Measurements from ENCODE around the gene ILDR1. TPM values are rescaled to one million over a fixed set of nuclear protein-coding genes. Genes with fewer than 3 reads are reported as not detected.
A peak's percentile ranks its signal among the peaks of the same experiment; 100 is the strongest.

ILDR1 gene
- total and polyA plus RNA-seq, 2 experiments from 2014 or later: 1.5 to 1.8 TPM

DNA sequence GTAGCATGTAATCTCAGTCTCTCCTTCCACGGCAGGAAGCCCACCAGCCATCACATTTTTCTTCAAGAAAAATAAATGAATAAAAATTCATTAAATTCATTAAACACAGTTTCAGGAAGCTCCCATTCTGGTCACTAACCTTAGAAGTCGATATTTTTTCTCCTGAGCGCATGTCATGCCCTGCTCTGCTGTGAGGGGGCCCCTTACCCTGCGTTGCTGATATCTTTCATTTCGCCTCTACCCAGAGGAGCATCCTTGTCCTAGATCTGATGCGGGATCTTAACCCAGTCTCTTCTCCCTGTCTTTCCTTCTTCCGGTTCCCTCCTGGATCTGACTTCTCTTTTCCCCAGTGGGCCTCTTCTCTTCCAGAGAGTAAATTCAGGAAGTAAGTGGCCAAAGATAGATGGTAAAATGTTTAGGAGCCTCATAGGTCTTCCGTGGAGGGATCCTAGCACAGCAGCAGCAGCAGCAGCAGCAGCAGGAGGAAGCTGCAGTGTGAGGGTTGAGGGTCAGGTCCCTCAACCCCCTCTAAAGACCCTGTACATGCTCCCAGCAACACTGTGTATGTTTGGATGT, 1.4 kb upstream of the ILDR1 start:
- WGBS (ENCODE audit: low lambda C conversion rate, missing lambda C conversion rate): 75% methylated on average over 8 of the region's 8 CpGs
- Histone ChIP-seq H3K27me3 (peaks cover 18% of the 10 kb centered on the region), H3K4me1 (ENCODE audit: insufficient read depth) (no peaks in the 10 kb centered on the region), H3K4me2 (no peak overlapping the region), H3K9me2 (replicated peaks; ENCODE audit: insufficient read depth) (no peaks in the 10 kb centered on the region), H3K9me3 (ENCODE audit: low read depth) (no peaks in the 10 kb centered on the region), H2AFZ (no peak overlapping the region), H4K20me1 (ENCODE audit: insufficient read depth, poor library complexity, severe bottlenecking) (no peaks in the 10 kb centered on the region), H3K79me2 (no peaks in the 10 kb centered on the region), H3K36me3 (replicated peaks; ENCODE audit: insufficient read depth, low read depth) (no peaks in the 10 kb centered on the region), H3K4me3 (no peak overlapping the region), H3K27ac (no peak overlapping the region)
- TF ChIP-seq, protein P1, sequence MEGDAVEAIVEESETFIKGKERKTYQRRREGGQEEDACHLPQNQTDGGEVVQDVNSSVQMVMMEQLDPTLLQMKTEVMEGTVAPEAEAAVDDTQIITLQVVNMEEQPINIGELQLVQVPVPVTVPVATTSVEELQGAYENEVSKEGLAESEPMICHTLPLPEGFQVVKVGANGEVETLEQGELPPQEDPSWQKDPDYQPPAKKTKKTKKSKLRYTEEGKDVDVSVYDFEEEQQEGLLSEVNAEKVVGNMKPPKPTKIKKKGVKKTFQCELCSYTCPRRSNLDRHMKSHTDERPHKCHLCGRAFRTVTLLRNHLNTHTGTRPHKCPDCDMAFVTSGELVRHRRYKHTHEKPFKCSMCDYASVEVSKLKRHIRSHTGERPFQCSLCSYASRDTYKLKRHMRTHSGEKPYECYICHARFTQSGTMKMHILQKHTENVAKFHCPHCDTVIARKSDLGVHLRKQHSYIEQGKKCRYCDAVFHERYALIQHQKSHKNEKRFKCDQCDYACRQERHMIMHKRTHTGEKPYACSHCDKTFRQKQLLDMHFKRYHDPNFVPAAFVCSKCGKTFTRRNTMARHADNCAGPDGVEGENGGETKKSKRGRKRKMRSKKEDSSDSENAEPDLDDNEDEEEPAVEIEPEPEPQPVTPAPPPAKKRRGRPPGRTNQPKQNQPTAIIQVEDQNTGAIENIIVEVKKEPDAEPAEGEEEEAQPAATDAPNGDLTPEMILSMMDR (IDR thresholded peaks at IDR 0.05; ENCODE audit: poor library complexity): no peak
- TF ChIP-seq EZH2phosphoT487 (IDR thresholded peaks at IDR 0.05; ENCODE audit: low read depth, severe bottlenecking, unreplicated experiment) (no peak), EZH2 (IDR thresholded peaks at IDR 0.05; ENCODE audit: borderline replicate concordance) (no peak)
- DNase-seq (ENCODE audit: low spot score): no peak

DNA sequence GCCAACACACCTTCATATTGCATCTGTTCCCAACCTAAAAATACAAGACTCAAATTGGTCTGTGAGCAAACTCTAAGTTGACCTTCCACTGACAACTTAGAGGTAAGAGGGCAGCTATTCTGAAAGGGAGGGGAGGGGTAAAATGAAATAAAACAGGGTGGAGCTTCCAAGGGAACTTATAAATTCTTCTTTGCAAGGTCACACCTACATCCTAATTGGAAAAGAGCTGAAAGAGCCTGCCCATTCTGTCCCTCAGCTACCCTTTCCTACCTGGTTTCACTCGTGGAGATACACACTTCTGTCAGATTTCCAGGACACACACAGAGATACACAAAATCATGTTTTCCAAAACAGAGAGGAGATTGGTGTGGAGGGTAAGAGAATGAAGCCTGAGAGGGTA, 1.0 kb downstream of the ILDR1 start:
- no peak overlapping the region for H2AFZ ChIP-seq
- no peak overlapping the region for H3K27ac ChIP-seq
- TF ChIP-seq EZH2phosphoT487 (IDR thresholded peaks at IDR 0.05; ENCODE audit: low read depth, severe bottlenecking, unreplicated experiment) (no peak), EZH2 (IDR thresholded peaks at IDR 0.05; ENCODE audit: borderline replicate concordance) (no peak)
- TF ChIP-seq, protein P1 (IDR thresholded peaks at IDR 0.05; ENCODE audit: poor library complexity): no peak
- no peaks in the 10 kb centered on the region for H3K9me2 ChIP-seq (replicated peaks; ENCODE audit: insufficient read depth)
- 79% methylated on average over 1 of the region's 1 CpG for WGBS (ENCODE audit: low lambda C conversion rate, missing lambda C conversion rate)
- no peak for DNase-seq (ENCODE audit: low spot score)
- H3K4me3 ChIP-seq: no peak overlapping the region
- no peaks in the 10 kb centered on the region for H3K36me3 ChIP-seq (replicated peaks; ENCODE audit: insufficient read depth, low read depth)
- peak overlapping the region; percentile 86 for H3K4me2 ChIP-seq
- no peaks in the 10 kb centered on the region for H3K9me3 ChIP-seq (ENCODE audit: low read depth)
- no peaks in the 10 kb centered on the region for H4K20me1 ChIP-seq (ENCODE audit: insufficient read depth, poor library complexity, severe bottlenecking)
- H3K4me1 ChIP-seq (ENCODE audit: insufficient read depth): no peaks in the 10 kb centered on the region
- H3K27me3 ChIP-seq: peaks cover 18% of the 10 kb centered on the region
- H3K79me2 ChIP-seq: no peaks in the 10 kb centered on the region

DNA sequence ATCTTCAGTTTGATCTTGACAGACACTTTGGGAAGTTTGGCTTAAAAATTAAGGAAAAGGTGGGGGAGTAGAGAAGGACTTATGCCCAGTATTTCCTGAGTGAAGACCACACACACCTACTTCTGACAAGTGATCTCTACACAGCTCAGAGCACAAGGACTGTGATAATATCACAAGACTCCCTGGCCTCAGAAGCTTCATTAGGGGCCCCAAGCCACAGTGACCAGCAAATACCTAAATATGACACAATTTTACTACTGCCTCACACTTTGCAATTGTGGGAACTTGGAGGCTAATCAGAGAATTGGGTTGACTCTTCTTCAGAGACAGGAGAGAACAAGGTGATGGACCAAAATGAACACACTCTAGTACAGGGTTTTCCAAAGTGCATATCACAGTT, 2.6 kb downstream of the ILDR1 start:
- TF ChIP-seq EZH2phosphoT487 (IDR thresholded peaks at IDR 0.05; ENCODE audit: low read depth, severe bottlenecking, unreplicated experiment) (no peak), EZH2 (IDR thresholded peaks at IDR 0.05; ENCODE audit: borderline replicate concordance) (no peak)
- TF ChIP-seq, protein P1 (IDR thresholded peaks at IDR 0.05; ENCODE audit: poor library complexity): no peak
- no peaks in the 10 kb centered on the region for H3K4me1 ChIP-seq (ENCODE audit: insufficient read depth)

More for the DNA sequence above, 2.6 kb downstream of the ILDR1 start:
- Histone ChIP-seq H4K20me1 (ENCODE audit: insufficient read depth, poor library complexity, severe bottlenecking) (no peaks in the 10 kb centered on the region), H3K4me3 (no peak overlapping the region), H2AFZ (no peak overlapping the region), H3K9me3 (ENCODE audit: low read depth) (no peaks in the 10 kb centered on the region), H3K36me3 (replicated peaks; ENCODE audit: insufficient read depth, low read depth) (no peaks in the 10 kb centered on the region), H3K4me2 (no peak overlapping the region), H3K79me2 (no peaks in the 10 kb centered on the region), H3K27ac (no peak overlapping the region), H3K27me3 (peaks cover 25% of the 10 kb centered on the region), H3K9me2 (replicated peaks; ENCODE audit: insufficient read depth) (no peaks in the 10 kb centered on the region)
- no peak for DNase-seq (ENCODE audit: low spot score)
